Caco-2 (cell line): ENCODE results near the gene URM1. TPM values are rescaled to one million over a fixed set of nuclear protein-coding genes. Genes with fewer than 3 reads are reported as not detected.
A peak's percentile ranks its signal among the peaks of the same experiment; 100 is the strongest.

Experiments used
- BruUV-seq: library from RNA; stranded (reverse); fragments of 400-500 nt; replicated peaks from 2 replicates; lab custom pipeline; 2021; lab: Mats Ljungman, UMichigan
- CTCF ChIA-PET: fragments of 300-600 bp; sonication (Branson Sonifier 250); formaldehyde crosslinking; loops from one replicate; lab custom pipeline; 2022; ENCODE audit warnings: antibody characterized with exemption; lab: Charles Lee
- POLR2A ChIA-PET: fragments of 300-600 bp; sonication (Branson Sonifier 250); formaldehyde crosslinking; loops from one replicate; lab custom pipeline; 2022; ENCODE audit warnings: antibody characterized with exemption; lab: Charles Lee
- DNase-seq, 2 experiments: peaks; one replicate each; pipeline versions ENCODE4 v3.0.0 to v3.0.0-alpha.2; 2020 to 2022
- H3K27me3 ChIP-seq: replicated peaks from 2 replicates; pipeline ENCODE4 v1.6.0; 2011; ENCODE audit warnings: low read length; ENCODE audit not compliant: control insufficient read depth, insufficient read depth
- H3K36me3 ChIP-seq: 2 replicates; pipeline ENCODE4 v1.5.1; 2011; ENCODE audit warnings: low read length; ENCODE audit not compliant: control insufficient read depth, insufficient read depth
- H3K4me1 ChIP-seq: fragments of 250-450 bp; sonication (Bioruptor Pico); 2 replicates; pipeline ENCODE4 v1.5.1; 2020; ENCODE audit warnings: mild to moderate bottlenecking
- H3K4me3 ChIP-seq: 2 replicates; pipeline ENCODE4 v1.5.1; 2011; ENCODE audit warnings: low read depth, mild to moderate bottlenecking, control low read depth, low read length
- H3K9me3 ChIP-seq: fragments of 250-450 bp; sonication (Bioruptor Pico); 2 replicates; pipeline ENCODE4 v1.5.1; 2020; ENCODE audit warnings: mild to moderate bottlenecking, moderate library complexity
- H3K27ac Mint-ChIP-seq: one replicate; pipeline ENCODE4 v1.8.0; 2022; ENCODE audit warnings: mixed read lengths; ENCODE audit not compliant: unreplicated experiment
- H3K27me3 Mint-ChIP-seq: one replicate; pipeline ENCODE4 v1.8.0; 2022; ENCODE audit warnings: mixed read lengths; ENCODE audit not compliant: insufficient read depth, unreplicated experiment
- H3K36me3 Mint-ChIP-seq: one replicate; pipeline ENCODE4 v1.8.0; 2022; ENCODE audit warnings: mild to moderate bottlenecking, mixed read lengths; ENCODE audit not compliant: insufficient read depth, unreplicated experiment
- H3K4me1 Mint-ChIP-seq: one replicate; pipeline ENCODE4 v1.8.0; 2022; ENCODE audit warnings: low read depth, mixed read lengths; ENCODE audit not compliant: unreplicated experiment
- H3K4me3 Mint-ChIP-seq: one replicate; pipeline ENCODE4 v1.8.0; 2022; ENCODE audit warnings: mild to moderate bottlenecking, moderate library complexity, mixed read lengths; ENCODE audit not compliant: unreplicated experiment
- H3K9me3 Mint-ChIP-seq: one replicate; pipeline ENCODE4 v1.8.0; 2022; ENCODE audit warnings: mixed read lengths; ENCODE audit not compliant: unreplicated experiment
- CTCF ChIP-seq, 2 experiments: fragments of 200-600 bp in 1 of 2; IDR thresholded peaks; 1 replicate in 1 of 2; 2 replicates in 1 of 2; pipeline versions ENCODE4 v1.5.1 to v1.8.0; 2011 to 2022; ENCODE audit warnings: antibody characterized with exemption in 1 of 2, control low read depth in 1 of 2, inconsistent platforms in 1 of 2, low read depth in 1 of 2, low read length in 1 of 2, mild to moderate bottlenecking in 1 of 2, moderate library complexity in 1 of 2; ENCODE audit not compliant: insufficient read depth in 1 of 2, severe bottlenecking in 1 of 2, unreplicated experiment in 1 of 2
- intact Hi-C: fragments of 100-400 bp; cut with micrococcal nuclease; formaldehyde crosslinking; loops from one replicate; pipeline ENCODE4 v1.10.0; 2022; ENCODE audit not compliant: unreplicated experiment
- total RNA-seq: library from RNA; stranded (reverse); gene quantifications from 2 replicates; pipeline ENCODE4 v1.2.3, GENCODE V29; 2022

The URM1 gene
- total RNA-seq, 1 experiment from 2014 or later = 55.9 TPM

GRCh38 chr9:128409450-128409849 lies 38.3 kb downstream of the URM1 start:
- CTCF ChIA-PET = interaction anchor here (1.3 to 4.5 kb wide), 4 partner anchors 11 to 114 kb away, joined by 3 to 31 read pairs (median 14); partner anchors contain the start of gene CERCAM
- DNase-seq = no peak
- H3K27me3 ChIP-seq = no peaks in the 10 kb centered on the region
- no peaks in the 10 kb centered on the region for H3K9me3 Mint-ChIP-seq
- intact Hi-C loops = no loop called here
- H3K4me3 Mint-ChIP-seq = no peak overlapping the region
- no peak for TF ChIP-seq CTCF (IDR thresholded peaks at IDR 0.05; ENCODE audit: insufficient read depth in 1 of 2, low read depth in 1 of 2, low read length in 1 of 2, severe bottlenecking in 1 of 2, unreplicated experiment in 1 of 2)
- no peak overlapping the region for H3K27ac Mint-ChIP-seq
- H3K36me3 Mint-ChIP-seq = no peaks in the 10 kb centered on the region
- H3K4me3 ChIP-seq = no peak overlapping the region
- no peaks in the 10 kb centered on the region for H3K9me3 ChIP-seq
- POLR2A ChIA-PET = no interaction called here
- H3K4me1 ChIP-seq = no peaks in the 10 kb centered on the region
- no peaks in the 10 kb centered on the region for H3K36me3 ChIP-seq
- H3K27me3 Mint-ChIP-seq = no peaks in the 10 kb centered on the region
- no TSS peak for BruUV-seq
- peaks cover under 1% of the 10 kb centered on the region for H3K4me1 Mint-ChIP-seq

GRCh38 chr9:128409978-128410377 lies 38.8 kb downstream of the URM1 start:
- intact Hi-C loops = no loop called here
- POLR2A ChIA-PET = no interaction called here
- Mint-ChIP-seq H3K27ac (no peak overlapping the region), H3K36me3 (no peaks in the 10 kb centered on the region), H3K9me3 (no peaks in the 10 kb centered on the region), H3K4me3 (no peak overlapping the region), H3K27me3 (no peaks in the 10 kb centered on the region), H3K4me1 (peaks cover 6% of the 10 kb centered on the region)
- Histone ChIP-seq H3K36me3 (no peaks in the 10 kb centered on the region), H3K4me3 (no peak overlapping the region), H3K27me3 (no peaks in the 10 kb centered on the region), H3K4me1 (peaks cover 1% of the 10 kb centered on the region; the same call in 1 of the 2 replicates), H3K9me3 (no peaks in the 10 kb centered on the region)
- peak in 1 of 2 experiments; percentile 11 for TF ChIP-seq CTCF (IDR thresholded peaks at IDR 0.05; ENCODE audit: insufficient read depth in 1 of 2, low read depth in 1 of 2, low read length in 1 of 2, severe bottlenecking in 1 of 2, unreplicated experiment in 1 of 2)
- BruUV-seq = no TSS peak
- peak; percentile 47 to 52 for DNase-seq
- CTCF ChIA-PET = interaction anchor here (0.6 to 4.5 kb wide), 7 partner anchors 11 to 1090 kb away, joined by 3 to 31 read pairs (median 4); partner anchors contain the start of gene CERCAM

- H3K4me3 ChIP-seq = no peak overlapping the region
- H3K36me3 ChIP-seq = no peaks in the 10 kb centered on the region
- BruUV-seq = no TSS peak
- DNase-seq = no peak
- H3K36me3 Mint-ChIP-seq = no peaks in the 10 kb centered on the region
- H3K9me3 Mint-ChIP-seq = no peaks in the 10 kb centered on the region
- POLR2A ChIA-PET = no interaction called here
- TF ChIP-seq CTCF (IDR thresholded peaks at IDR 0.05; ENCODE audit: insufficient read depth in 1 of 2, low read depth in 1 of 2, low read length in 1 of 2, severe bottlenecking in 1 of 2, unreplicated experiment in 1 of 2) = no peak
- CTCF ChIA-PET = interaction anchor here (0.6 to 4.5 kb wide), 5 partner anchors 9 to 224 kb away, joined by 3 to 31 read pairs (median 5); partner anchors contain the start of gene CERCAM
- peaks cover 15% of the 10 kb centered on the region for H3K4me1 ChIP-seq
- intact Hi-C loops = loop anchor here (1.0 to 2.0 kb wide), 2 partner anchors 49 to 117 kb away; no protein-coding TSS in a partner anchor
- H3K27me3 Mint-ChIP-seq = no peaks in the 10 kb centered on the region
- peaks cover 22% of the 10 kb centered on the region for H3K4me1 Mint-ChIP-seq
- no peaks in the 10 kb centered on the region for H3K27me3 ChIP-seq
- no peaks in the 10 kb centered on the region for H3K9me3 ChIP-seq
- no peak overlapping the region for H3K4me3 Mint-ChIP-seq
- H3K27ac Mint-ChIP-seq = no peak overlapping the region
These were observed 40.4 kb downstream of the URM1 start for GRCh38 chr9:128411364-128412119.
